COR-L47 (cell line): ENCODE data around the gene PCDHA9.
A peak's percentile ranks its signal among the peaks of the same experiment; 100 is the strongest.
"Not testable (repeated sequence)": the region's sequence is repeated elsewhere in the genome, so short reads cannot be mapped to it uniquely, and the experiment has no call there.

Source experiments
- DNase-seq: peaks from one replicate; lab custom pipeline; 2025; lab: John Stamatoyannopoulos, UW

Gene PCDHA9

GRCh38 chr5:140834439-140835008 is 13.7 kb upstream of the PCDHA9 start:
- not testable (repeated sequence) for DNase-seq

DNA sequence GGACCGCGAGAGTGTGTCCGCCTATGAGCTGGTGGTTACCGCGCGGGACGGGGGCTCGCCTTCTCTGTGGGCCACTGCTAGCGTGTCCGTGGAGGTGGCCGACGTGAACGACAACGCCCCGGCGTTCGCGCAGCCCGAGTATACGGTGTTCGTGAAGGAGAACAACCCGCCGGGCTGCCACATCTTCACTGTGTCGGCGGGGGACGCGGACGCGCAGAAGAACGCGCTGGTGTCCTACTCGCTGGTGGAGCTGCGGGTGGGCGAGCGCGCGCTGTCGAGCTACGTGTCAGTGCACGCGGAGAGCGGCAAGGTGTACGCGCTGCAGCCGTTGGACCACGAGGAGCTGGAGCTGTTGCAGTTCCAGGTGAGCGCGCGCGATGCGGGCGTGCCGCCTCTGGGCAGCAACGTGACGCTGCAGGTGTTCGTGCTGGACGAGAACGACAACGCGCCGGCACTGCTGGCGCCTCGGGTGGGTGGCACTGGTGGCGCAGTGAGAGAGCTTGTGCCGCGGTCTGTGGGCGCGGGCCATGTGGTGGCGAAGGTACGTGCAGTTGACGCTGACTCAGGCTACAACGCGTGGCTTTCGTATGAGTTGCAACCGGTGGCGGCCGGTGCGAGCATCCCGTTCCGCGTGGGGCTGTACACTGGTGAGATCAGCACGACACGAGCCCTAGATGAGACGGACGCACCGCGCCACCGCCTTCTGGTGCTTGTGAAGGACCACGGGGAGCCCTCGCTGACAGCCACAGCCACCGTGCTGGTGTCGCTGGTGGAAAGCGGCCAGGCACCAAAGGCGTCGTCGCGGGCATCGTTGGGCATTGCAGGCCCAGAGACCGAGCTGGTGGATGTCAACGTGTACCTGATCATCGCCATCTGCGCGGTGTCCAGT is 12.3 kb upstream of the PCDHA9 start:
- DNase-seq, result no peak

- DNase-seq, result no peak
These were observed 6.9 kb upstream of the PCDHA9 start, which contains the start of gene PCDHA8 for GRCh38 chr5:140840978-140841962. Gene PCDHA8 (plus strand): TSS chr5:140841187. CDS start chr5:140841322, 135 bp downstream.

GRCh38 chr5:140842798-140843733 is 5.1 kb upstream of the PCDHA9 start:
- no peak for DNase-seq

- not testable (repeated sequence) for DNase-seq
These were observed 1.9 kb downstream of the PCDHA9 start for GRCh38 chr5:140849831-140850634.

GRCh38 chr5:140855772-140856674 is 7.8 kb downstream of the PCDHA9 start, which contains the start of gene PCDHA10:
Gene PCDHA10 (plus strand): TSS chr5:140855897. CDS start chr5:140856049, 152 bp downstream.
- DNase-seq, result no peak

DNA sequence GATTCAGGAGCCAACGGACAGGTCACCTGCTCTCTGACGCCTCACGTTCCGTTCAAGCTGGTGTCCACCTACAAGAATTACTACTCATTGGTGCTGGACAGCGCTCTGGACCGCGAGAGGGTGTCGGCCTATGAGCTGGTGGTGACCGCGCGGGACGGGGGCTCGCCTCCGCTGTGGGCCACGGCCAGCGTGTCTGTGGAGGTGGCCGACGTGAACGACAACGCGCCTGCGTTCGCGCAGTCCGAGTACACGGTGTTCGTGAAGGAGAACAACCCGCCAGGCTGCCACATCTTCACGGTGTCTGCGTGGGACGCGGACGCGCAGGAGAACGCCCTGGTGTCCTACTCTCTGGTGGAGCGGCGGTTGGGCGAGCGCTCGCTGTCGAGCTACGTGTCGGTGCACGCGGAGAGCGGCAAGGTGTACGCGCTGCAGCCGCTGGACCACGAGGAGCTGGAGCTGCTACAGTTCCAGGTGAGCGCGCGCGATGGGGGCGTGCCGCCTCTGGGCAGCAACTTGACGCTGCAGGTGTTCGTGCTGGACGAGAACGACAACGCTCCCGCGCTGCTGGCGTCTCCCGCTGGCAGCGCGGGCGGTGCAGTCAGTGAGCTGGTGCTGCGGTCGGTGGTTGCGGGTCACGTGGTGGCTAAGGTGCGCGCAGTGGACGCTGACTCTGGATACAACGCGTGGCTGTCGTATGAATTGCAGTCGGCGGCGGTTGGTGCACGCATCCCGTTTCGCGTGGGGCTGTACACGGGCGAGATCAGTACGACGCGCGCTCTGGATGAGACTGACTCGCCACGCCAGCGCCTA is 9.2 kb downstream of the PCDHA9 start:
- no peak for DNase-seq

DNA sequence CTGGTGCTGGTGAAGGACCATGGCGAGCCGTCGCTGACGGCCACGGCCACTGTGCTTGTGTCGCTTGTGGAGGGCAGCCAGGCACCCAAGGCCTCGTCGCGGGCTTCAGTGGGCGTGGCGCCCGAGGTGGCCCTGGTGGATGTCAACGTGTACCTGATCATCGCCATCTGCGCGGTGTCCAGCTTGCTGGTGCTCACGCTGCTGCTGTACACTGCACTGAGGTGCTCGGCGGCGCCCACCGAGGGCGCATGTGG is 9.7 kb downstream of the PCDHA9 start:
- no peak for DNase-seq

- no peak for DNase-seq
These were observed 14.5 kb downstream of the PCDHA9 start for GRCh38 chr5:140862441-140863295.

DNA sequence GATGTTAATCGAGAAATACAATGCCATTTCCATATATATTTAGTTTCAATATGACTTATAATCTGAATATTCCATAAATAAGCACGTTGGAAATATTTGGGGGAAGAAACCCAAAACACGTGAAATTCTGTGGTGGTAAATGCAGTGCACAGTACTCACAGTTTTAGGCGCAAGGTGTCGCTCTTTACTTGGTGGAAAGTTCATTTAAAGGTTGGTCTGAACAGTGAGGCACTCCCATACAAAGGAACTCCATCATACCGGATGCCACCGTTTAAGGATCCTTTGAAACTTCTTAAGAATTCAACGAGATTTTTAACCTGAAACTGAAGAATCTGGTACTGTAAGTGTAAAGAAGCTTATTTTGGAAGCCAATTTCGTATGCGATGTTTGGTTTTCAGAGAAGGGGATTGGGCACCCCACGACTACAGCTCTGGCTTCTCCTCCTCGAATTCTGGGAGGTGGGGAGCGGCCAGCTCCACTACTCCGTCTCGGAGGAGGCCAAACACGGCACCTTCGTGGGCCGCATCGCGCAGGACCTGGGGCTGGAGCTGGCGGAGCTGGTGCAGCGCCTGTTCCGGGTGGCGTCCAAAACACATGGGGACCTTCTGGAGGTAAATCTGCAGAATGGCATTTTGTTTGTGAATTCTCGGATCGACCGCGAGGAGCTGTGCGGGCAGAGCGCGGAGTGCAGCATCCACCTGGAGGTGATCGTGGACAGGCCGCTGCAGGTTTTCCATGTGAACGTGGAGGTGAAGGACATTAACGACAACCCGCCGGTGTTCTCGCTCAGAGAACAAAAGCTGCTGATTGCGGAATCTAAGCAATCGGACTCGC is 20.8 kb downstream of the PCDHA9 start, which contains the start of gene PCDHA11:
TSS of gene PCDHA11 (plus strand) at position 237 of the 834 bp plus-strand sequence. CDS start at position 384, 147 bp downstream.
- DNase-seq, result peak; percentile 56

DNA sequence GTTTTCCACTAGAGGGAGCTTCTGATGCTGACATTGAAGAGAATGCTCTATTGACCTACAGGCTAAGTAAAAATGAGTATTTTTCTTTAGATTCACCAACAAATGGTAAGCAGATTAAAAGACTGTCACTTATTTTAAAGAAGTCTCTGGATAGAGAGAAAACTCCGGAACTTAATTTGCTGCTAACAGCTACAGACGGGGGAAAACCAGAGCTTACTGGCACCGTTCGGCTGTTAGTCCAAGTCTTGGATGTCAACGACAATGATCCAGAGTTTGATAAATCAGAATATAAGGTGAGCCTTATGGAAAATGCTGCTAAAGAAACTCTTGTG is 21.3 kb downstream of the PCDHA9 start:
- no peak for DNase-seq

DNA sequence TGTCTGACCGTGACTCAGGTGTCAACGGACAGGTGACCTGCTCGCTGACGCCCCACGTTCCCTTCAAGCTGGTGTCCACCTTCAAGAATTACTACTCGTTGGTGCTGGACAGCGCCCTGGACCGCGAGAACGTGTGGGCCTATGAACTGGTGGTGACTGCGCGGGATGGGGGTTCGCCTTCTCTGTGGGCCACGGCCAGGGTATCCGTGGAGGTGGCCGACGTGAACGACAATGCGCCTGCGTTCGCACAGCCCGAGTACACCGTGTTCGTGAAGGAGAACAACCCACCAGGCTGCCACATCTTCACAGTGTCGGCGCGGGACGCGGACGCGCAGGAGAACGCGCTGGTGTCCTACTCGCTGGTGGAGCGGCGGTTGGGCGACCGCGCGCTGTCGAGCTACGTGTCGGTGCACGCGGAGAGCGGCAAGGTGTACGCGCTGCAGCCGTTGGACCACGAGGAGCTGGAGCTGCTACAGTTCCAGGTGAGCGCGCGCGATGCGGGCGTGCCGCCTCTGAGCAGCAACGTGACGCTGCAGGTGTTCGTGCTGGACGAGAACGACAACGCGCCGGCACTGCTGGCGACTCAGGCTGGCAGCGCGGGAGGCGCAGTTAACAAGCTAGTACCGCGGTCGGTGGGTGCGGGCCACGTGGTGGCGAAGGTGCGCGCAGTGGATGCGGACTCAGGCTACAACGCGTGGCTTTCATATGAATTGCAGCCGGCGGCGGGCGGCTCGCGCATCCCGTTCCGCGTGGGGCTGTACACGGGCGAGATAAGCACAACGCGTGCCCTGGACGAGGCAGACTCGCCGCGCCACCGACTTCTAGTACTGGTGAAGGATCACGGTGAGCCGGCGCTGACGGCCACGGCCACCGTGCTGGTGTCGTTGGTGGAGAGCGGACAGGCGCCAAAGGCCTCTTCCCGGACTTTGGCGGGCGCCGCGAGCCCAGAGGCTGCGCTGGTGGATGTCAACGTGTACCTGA is 22.3 kb downstream of the PCDHA9 start:
- DNase-seq, result no peak

DNA sequence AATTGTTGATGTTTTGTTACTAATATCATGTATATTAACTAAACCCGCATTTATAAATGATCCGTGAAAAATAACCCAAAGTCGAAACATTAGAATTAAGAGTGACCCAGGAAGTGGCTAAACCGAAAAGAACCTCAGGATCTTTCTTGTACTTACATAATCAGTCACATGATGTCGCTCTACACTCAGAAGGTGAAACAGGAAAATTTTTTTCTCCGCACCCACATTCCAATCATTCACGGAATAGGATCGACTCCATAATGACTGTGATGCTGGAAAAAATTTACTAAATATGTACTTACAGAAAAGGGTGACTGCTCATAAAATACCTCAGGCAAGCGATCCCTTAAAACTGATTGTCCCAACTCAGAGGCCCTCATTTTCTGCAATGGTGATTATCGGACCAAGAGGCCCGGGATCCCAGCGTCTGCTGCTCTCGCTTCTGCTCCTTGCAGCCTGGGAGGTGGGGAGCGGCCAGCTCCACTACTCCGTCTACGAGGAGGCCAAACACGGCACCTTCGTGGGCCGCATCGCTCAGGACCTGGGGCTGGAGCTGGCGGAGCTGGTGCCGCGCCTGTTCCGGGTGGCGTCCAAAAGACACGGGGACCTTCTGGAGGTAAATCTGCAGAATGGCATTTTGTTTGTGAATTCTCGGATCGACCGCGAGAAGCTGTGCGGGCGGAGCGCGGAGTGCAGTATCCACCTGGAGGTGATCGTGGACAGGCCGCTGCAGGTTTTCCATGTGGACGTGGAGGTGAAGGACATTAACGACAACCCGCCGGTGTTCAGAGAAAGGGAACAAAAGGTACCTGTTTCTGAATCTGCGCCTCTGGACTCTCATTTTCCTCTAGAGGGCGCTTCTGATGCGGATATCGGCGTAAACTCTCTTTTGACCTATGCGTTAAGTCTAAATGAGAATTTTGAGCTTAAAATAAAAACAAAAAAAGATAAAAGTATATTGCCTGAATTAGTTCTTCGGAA is 27.2 kb downstream of the PCDHA9 start, which contains the start of gene PCDHA12:
TSS of gene PCDHA12 (plus strand) at position 224 of the 981 bp plus-strand sequence. CDS start at position 389, 165 bp downstream.
- no peak for DNase-seq
